ENCODE data around the gene RBM33. TPM values are rescaled to one million over a fixed set of nuclear protein-coding genes. Genes with fewer than 3 reads are reported as not detected.

Gene RBM33
- total RNA-seq, 1 donor from 2014 or later, result 117 TPM

DNA sequence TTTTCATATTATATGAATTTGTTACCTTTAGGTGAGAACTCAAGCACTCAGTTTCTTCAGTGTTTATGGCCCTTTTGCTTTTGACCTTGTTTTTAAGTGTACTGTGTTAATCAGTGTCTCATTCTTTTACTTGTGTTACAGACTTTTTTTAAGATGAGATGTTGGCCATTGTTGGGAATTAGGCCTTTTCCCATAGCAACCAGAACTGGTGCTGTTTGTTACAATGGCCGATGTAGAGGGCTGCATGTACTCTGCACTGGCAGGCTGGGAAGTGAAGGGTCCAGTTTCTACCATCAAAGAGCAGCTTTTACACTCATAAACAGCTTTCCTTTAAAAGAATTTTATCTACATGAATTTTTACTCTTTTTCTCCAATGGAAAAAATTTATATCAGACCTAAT, 102.7 kb downstream of the RBM33 start:
- POLR2A ChIA-PET, result interaction anchor here (0.7 kb wide), 1 partner anchor 23 kb away, joined by 6 read pairs; no protein-coding TSS in a partner anchor
- TF ChIP-seq, protein P1, sequence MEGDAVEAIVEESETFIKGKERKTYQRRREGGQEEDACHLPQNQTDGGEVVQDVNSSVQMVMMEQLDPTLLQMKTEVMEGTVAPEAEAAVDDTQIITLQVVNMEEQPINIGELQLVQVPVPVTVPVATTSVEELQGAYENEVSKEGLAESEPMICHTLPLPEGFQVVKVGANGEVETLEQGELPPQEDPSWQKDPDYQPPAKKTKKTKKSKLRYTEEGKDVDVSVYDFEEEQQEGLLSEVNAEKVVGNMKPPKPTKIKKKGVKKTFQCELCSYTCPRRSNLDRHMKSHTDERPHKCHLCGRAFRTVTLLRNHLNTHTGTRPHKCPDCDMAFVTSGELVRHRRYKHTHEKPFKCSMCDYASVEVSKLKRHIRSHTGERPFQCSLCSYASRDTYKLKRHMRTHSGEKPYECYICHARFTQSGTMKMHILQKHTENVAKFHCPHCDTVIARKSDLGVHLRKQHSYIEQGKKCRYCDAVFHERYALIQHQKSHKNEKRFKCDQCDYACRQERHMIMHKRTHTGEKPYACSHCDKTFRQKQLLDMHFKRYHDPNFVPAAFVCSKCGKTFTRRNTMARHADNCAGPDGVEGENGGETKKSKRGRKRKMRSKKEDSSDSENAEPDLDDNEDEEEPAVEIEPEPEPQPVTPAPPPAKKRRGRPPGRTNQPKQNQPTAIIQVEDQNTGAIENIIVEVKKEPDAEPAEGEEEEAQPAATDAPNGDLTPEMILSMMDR (IDR thresholded peaks at IDR 0.05), result no peak
- CTCF ChIA-PET, result interaction anchor here (1.6 kb wide), 1 partner anchor 150 kb away, joined by 3 read pairs; no protein-coding TSS in a partner anchor
- H3K27ac Mint-ChIP-seq, result no peak overlapping the region
- peaks cover 57% of the 10 kb centered on the region for H3K4me1 Mint-ChIP-seq
- H3K27me3 Mint-ChIP-seq, result no peaks in the 10 kb centered on the region
- intact Hi-C loops (cut with micrococcal nuclease), result no loop called here
- DNase-seq, result no peak
- peaks cover 69% of the 10 kb centered on the region for H3K36me3 Mint-ChIP-seq (ENCODE audit: low read depth)
- H3K4me3 Mint-ChIP-seq, result no peak overlapping the region
- H3K9me3 Mint-ChIP-seq, result no peaks in the 10 kb centered on the region
- no peak for ATAC-seq (ENCODE audit: low read depth)

DNA sequence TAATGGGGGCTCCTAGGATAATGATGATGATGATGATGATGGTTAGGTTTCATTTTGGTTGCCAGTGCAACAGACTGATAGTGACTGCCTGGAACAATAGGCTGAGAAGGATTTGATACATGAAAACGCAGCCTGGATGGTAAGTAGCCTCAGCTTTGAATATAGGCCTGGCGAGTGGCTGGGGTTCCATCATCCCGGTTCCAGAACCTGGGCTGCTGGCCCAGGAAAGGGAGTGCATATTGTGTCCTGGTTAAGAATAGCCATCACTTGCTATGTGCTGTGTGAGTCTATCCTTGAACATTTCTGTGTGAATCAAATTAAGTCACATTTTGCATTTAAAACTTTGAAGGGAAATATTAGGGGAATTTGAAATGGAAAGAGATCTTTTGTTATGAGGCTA, 105.1 kb downstream of the RBM33 start:
- intact Hi-C loops (cut with micrococcal nuclease), result no loop called here
- Mint-ChIP-seq H3K9me3 (no peaks in the 10 kb centered on the region), H3K4me1 (peaks cover 67% of the 10 kb centered on the region), H3K4me3 (no peak overlapping the region), H3K27ac (no peak overlapping the region), H3K36me3 (ENCODE audit: low read depth) (peaks cover 53% of the 10 kb centered on the region), H3K27me3 (no peaks in the 10 kb centered on the region)
- no peak for ATAC-seq (ENCODE audit: low read depth)
- ChIA-PET POLR2A (no interaction called here), CTCF (interaction anchor here (1.3 kb wide), 1 partner anchor 151 kb away, joined by 3 read pairs; no protein-coding TSS in a partner anchor)
- no peak for DNase-seq
- TF ChIP-seq, protein P1 (IDR thresholded peaks at IDR 0.05), result no peak

DNA sequence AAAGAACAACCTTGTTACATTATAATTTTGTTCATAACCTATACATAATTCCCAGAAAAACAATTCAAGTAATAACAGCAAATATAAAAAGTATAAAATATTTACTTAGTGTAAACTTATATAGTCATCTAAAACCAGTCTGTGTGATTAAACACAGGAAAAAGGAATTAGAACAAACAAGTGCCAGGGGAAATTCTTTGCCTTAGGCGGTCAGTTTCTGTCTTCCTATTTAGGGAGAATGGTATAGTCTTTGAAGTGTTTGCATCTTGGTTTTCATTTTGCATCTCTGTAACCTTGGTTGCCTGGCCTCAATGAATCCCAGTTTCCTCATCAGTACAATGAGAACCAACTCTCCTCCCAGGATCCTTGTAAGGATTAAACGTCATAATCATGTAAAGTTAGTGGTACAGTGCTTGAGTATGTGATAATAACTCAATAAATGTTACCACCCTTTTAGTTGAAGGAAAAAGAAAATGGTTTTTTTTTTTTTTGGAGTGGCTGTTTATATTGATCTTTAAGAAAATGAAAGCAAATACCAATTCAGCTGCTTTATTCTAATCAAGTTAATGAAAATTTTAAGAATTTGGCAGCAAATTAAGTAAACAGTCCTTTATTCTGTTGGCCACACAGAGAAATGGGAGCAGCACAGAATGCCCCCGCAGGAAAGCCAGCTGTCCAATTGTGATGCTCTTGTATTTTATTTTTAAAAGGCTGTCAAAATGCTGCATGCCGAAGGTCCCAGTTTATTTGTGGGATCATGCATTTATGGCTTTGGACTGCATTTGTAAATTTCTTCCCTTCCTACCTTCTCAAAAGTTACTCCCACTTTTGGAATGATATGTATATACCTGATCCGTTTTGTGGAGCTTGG, 106.0 kb downstream of the RBM33 start:
- no peak overlapping the region for H3K4me3 Mint-ChIP-seq
- CTCF ChIA-PET, result no interaction called here
- TF ChIP-seq, protein P1 (IDR thresholded peaks at IDR 0.05), result no peak
- no peak for ATAC-seq (ENCODE audit: low read depth)
- DNase-seq, result no peak
- peaks cover 46% of the 10 kb centered on the region for H3K36me3 Mint-ChIP-seq (ENCODE audit: low read depth)
- peaks cover 75% of the 10 kb centered on the region for H3K4me1 Mint-ChIP-seq
- H3K27me3 Mint-ChIP-seq, result no peaks in the 10 kb centered on the region
- H3K9me3 Mint-ChIP-seq, result no peaks in the 10 kb centered on the region
- POLR2A ChIA-PET, result interaction anchor here (0.6 kb wide), 1 partner anchor 45 kb away, joined by 3 read pairs; no protein-coding TSS in a partner anchor
- intact Hi-C loops (cut with micrococcal nuclease), result loop anchor here (10.0 kb wide), 1 partner anchor 746 kb away; the partner anchor contains the start of gene PAXIP1
- no peak overlapping the region for H3K27ac Mint-ChIP-seq

DNA sequence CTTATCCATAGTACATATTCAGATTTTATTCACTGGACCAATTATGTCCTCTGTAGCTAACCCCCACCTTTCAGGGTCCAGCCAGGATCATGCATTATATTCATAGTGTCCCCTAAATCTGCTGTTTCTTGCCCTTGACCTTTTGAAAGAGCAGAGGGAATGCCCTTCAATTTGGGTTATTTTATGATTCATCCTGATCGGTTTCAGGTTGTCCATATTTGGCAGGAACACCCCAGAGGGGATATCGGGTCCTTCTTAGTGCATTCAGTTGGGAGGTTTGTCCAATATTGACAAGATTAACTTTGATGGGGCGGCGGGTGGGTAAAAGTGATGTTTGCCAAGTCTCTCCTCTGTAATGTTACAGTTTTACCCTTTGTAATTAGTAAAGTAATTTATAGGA, 106.9 kb downstream of the RBM33 start:
- no peaks in the 10 kb centered on the region for H3K9me3 Mint-ChIP-seq
- intact Hi-C loops (cut with micrococcal nuclease), result loop anchor here (10.0 kb wide), 1 partner anchor 747 kb away; the partner anchor contains the start of gene PAXIP1
- ChIA-PET CTCF (no interaction called here), POLR2A (interaction anchor here (0.6 kb wide), 1 partner anchor 27 kb away, joined by 4 read pairs; no protein-coding TSS in a partner anchor)
- H3K27ac Mint-ChIP-seq, result no peak overlapping the region
- peaks cover 76% of the 10 kb centered on the region for H3K4me1 Mint-ChIP-seq
- no peak for ATAC-seq (ENCODE audit: low read depth)
- no peak for DNase-seq
- no peak overlapping the region for H3K4me3 Mint-ChIP-seq
- TF ChIP-seq, protein P1 (IDR thresholded peaks at IDR 0.05), result no peak
- H3K36me3 Mint-ChIP-seq (ENCODE audit: low read depth), result peaks cover 40% of the 10 kb centered on the region
- H3K27me3 Mint-ChIP-seq, result no peaks in the 10 kb centered on the region
